LNCaP clone FGC (cell line): Measurements from ENCODE around the gene RWDD3.
A peak's percentile ranks its signal among the peaks of the same experiment; 100 is the strongest.

Experiments
- DNase-seq: peaks from one replicate; pipeline ENCODE4 v3.0.0-alpha.2; 2011; ENCODE audit warnings: low read depth
- H3K4me3 ChIP-seq: 2 replicates; pipeline ENCODE4 v1.5.1; 2011; ENCODE audit warnings: mild to moderate bottlenecking, low read depth, low read length, control low read depth
- CTCF ChIP-seq: IDR thresholded peaks from 2 replicates; pipeline ENCODE4 v1.5.1; 2012; ENCODE audit warnings: mild to moderate bottlenecking; ENCODE audit not compliant: control insufficient read depth, insufficient read depth; ENCODE audit errors: extremely low read depth

RWDD3 gene

DNA sequence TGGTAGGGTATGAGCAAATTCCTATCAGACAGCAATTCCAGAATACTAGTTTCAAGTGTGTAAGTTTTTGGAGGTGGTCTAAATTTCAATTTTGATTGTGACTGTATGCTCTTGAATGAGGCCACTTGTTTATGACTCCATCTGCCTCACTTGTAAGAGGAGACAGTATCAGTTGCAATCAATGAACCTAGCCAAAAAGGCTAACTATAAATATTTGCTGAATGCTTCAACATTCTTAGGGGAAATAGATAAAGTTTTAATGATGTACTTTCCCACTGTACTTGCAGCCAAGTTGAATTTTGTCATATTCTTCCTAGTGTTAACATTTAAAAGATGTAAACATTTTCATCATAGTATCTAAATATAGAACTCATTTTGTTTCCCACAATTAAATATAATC is 32.1 kb upstream of the RWDD3 start:
- DNase-seq = peak; percentile 87
- H3K4me3 ChIP-seq = no peak overlapping the region
- TF ChIP-seq CTCF = no peak

- TF ChIP-seq CTCF = no peak
- no peak overlapping the region for H3K4me3 ChIP-seq
- no peak for DNase-seq
These were observed 30.0 kb upstream of the RWDD3 start for GRCh38 chr1:95203908-95204437.

- no peak for TF ChIP-seq CTCF
- no peak for DNase-seq
- H3K4me3 ChIP-seq = no peak overlapping the region
These were observed 27.5 kb upstream of the RWDD3 start for GRCh38 chr1:95206514-95206913.

DNA sequence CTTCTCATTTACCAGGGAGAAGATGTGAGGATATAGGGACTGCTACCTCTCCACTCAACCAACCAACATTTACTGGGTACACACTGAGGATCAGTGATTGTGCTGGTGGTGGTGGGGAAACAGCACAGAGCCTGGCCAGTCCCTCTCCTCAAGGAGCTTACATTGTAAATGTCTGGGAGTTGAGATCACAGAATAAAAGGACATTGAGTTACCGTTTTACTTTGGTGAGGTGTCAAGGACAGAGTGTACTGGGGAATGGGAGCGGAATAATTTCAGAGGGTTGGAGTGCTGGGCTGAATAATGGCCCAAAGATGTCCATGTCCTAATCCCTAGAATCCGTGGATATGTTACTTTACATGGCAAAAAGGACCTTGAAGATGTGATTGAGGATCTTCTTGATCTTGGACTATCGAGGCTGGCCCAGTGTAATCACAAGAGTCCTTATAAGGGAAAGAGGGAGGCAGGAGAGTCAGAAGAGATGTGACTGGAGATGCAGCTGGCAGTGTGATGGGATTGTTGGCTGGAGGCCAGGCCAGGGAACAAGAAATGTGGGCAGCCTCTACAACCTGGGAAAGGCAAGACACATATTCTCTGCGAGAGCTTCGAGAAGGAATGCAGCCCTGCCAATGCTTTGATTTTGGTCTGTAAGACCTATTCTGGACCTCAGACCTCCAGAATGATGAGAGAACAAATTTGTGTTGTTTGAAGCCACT is 26.6 kb upstream of the RWDD3 start:
- no peak for TF ChIP-seq CTCF
- no peak overlapping the region for H3K4me3 ChIP-seq
- DNase-seq = no peak

- no peak overlapping the region for H3K4me3 ChIP-seq
- no peak for TF ChIP-seq CTCF
- no peak for DNase-seq
These were observed 25.1 kb upstream of the RWDD3 start for GRCh38 chr1:95208876-95209275.

GRCh38 chr1:95209291-95209690 is 24.7 kb upstream of the RWDD3 start:
- no peak for TF ChIP-seq CTCF
- DNase-seq = no peak
- no peak overlapping the region for H3K4me3 ChIP-seq

DNA sequence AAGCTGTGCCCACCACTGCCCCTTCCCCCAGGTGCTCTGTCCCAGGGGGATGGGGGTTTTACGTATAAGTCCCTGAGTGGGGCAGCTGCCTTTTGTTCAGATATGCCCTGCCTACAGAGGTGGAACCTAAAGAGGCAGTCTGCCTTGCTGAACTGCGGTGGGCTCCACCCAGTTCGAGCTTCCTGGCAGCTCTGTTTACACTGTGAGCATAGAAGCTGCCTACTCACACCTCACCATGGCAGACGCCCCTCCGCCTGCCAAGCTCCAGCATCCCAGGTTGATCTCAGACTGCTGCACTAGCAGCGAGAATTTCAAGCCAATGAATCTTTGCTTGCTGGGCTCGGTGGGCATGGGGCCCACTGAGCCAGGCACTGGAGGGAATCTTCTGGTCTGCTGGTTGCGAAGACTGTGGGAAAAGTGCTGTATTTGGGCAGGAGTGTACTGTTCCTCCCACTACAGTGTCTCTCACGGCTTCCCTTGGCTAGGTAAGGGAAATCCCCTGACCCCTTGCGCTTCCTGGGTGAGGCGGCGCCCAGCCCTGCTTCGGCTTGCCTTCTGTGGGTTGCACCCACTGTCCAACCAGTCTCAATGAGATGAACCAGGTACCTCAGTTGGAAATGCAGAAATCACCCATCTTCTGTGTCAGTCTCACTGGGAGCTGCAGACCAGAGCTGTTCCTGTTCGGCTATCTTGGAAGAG is 17.6 kb upstream of the RWDD3 start:
- no peak overlapping the region for H3K4me3 ChIP-seq
- no peak for DNase-seq
- TF ChIP-seq CTCF = no peak
